RWPE1 (cell line): ENCODE data around the gene CTNNA3.

Experiments
- CTCF ChIA-PET: fragments of 350-600 bp; sonication (Branson Sonifier 250); formaldehyde crosslinking; extraction: SDS; loops from one replicate; lab custom pipeline; 2021; lab: Yijun Ruan, JAX
- POLR2A ChIA-PET: fragments of 400-600 bp; formaldehyde crosslinking; extraction: SDS; loops from one replicate; lab custom pipeline; 2020; ENCODE audit warnings: antibody characterized with exemption; ENCODE audit not compliant: low non-redundant PET; lab: Yijun Ruan, JAX
- DNase-seq: peaks from one replicate; pipeline ENCODE4 v3.0.0; 2012; ENCODE audit warnings: low spot score
- H3K27ac ChIP-seq: fragments of 450-650 bp; 2 replicates; pipeline ENCODE4 v1.5.1; 2017
- CTCF ChIP-seq: fragments of 450-650 bp; conservative IDR thresholded peaks from 2 replicates; pipeline ENCODE4 v1.5.1; 2017; ENCODE audit warnings: low read depth, mild to moderate bottlenecking

Gene CTNNA3

GRCh38 chr10:66258693-66259092, 1437.3 kb downstream of the CTNNA3 start:
- CTCF ChIA-PET, result no interaction called here
- H3K27ac ChIP-seq, result no peak overlapping the region
- POLR2A ChIA-PET, result no interaction called here
- no peak for TF ChIP-seq CTCF
- DNase-seq, result no peak

- DNase-seq, result no peak
- H3K27ac ChIP-seq, result no peak overlapping the region
- no peak for TF ChIP-seq CTCF
- POLR2A ChIA-PET, result no interaction called here
- CTCF ChIA-PET, result no interaction called here
Observed at GRCh38 chr10:66257801-66258200, 1438.2 kb downstream of the CTNNA3 start.

- no peak for TF ChIP-seq CTCF
- ChIA-PET CTCF (interaction anchor here (0.6 kb wide), 1 partner anchor 26 kb away, joined by 7 read pairs; no protein-coding TSS in a partner anchor), POLR2A (no interaction called here)
- no peak for DNase-seq
- H3K27ac ChIP-seq, result no peak overlapping the region
Observed at GRCh38 chr10:66252986-66253385, 1443.0 kb downstream of the CTNNA3 start.

GRCh38 chr10:66246177-66246576, 1449.8 kb downstream of the CTNNA3 start:
- ChIA-PET CTCF (no interaction called here), POLR2A (no interaction called here)
- H3K27ac ChIP-seq, result no peak overlapping the region
- DNase-seq, result no peak
- TF ChIP-seq CTCF, result no peak

- no peak for DNase-seq
- H3K27ac ChIP-seq, result no peak overlapping the region
- POLR2A ChIA-PET, result no interaction called here
- no peak for TF ChIP-seq CTCF
- CTCF ChIA-PET, result interaction anchor here (0.6 kb wide), 1 partner anchor 591 kb away, joined by 9 read pairs; no protein-coding TSS in a partner anchor
Observed at GRCh38 chr10:66244953-66245352, 1451.0 kb downstream of the CTNNA3 start.

- ChIA-PET CTCF (no interaction called here), POLR2A (no interaction called here)
- H3K27ac ChIP-seq, result no peak overlapping the region
- no peak for DNase-seq
- no peak for TF ChIP-seq CTCF
Observed at GRCh38 chr10:66242885-66243284, 1453.1 kb downstream of the CTNNA3 start.

GRCh38 chr10:66239062-66239461, 1456.9 kb downstream of the CTNNA3 start:
- ChIA-PET POLR2A (no interaction called here), CTCF (no interaction called here)

More at GRCh38 chr10:66239062-66239461, 1456.9 kb downstream of the CTNNA3 start:
- H3K27ac ChIP-seq, result no peak overlapping the region
- no peak for TF ChIP-seq CTCF
- DNase-seq, result no peak
